IMR-90 (cell line): Measurements from ENCODE around the gene TRIM33. TPM values are rescaled to one million over a fixed set of nuclear protein-coding genes. Genes with fewer than 3 reads are reported as not detected.

Experiments
- ATAC-seq: fragments of 200-7000 bp; cut with Tn5 transposase; 2 replicates; pipeline ENCODE4 v1.9.1; 2020; ENCODE audit warnings: low read depth, mild to moderate bottlenecking, moderate library complexity
- BruUV-seq: library from RNA; stranded (reverse); fragments of 400-500 nt; replicated peaks from 2 replicates; lab custom pipeline; 2021; lab: Mats Ljungman, UMichigan
- CTCF ChIA-PET: fragments of 300-600 bp; formaldehyde crosslinking; extraction: SDS; loops from one replicate; lab custom pipeline; 2021; ENCODE audit warnings: antibody characterized with exemption; lab: Yijun Ruan, JAX
- POLR2A ChIA-PET: fragments of 300-600 bp; sonication (Branson Sonifier 250); formaldehyde crosslinking; loops from one replicate; lab custom pipeline; 2022; ENCODE audit warnings: antibody characterized with exemption; ENCODE audit not compliant: unreplicated experiment; lab: Charles Lee
- DNase-seq: peaks from one replicate; pipeline ENCODE4 v3.0.0; 2013
- H2AFZ ChIP-seq: replicated peaks from 2 replicates; pipeline ENCODE3; 2013; ENCODE audit warnings: low read length, mild to moderate bottlenecking; ENCODE audit not compliant: poor library complexity
- H2AK5ac ChIP-seq: 2 replicates; pipeline ENCODE4 v1.6.1; 2013; ENCODE audit warnings: low read depth, low read length, inconsistent platforms
- H2AK9ac ChIP-seq: replicated peaks from 2 replicates; pipeline ENCODE3; 2013; ENCODE audit warnings: mild to moderate bottlenecking, low read depth, low read length, moderate library complexity; ENCODE audit not compliant: poor library complexity
- H2BK120ac ChIP-seq: 2 replicates; pipeline ENCODE4 v1.6.1; 2013; ENCODE audit warnings: low read depth, low read length, inconsistent platforms
- H2BK15ac ChIP-seq: 3 replicates; pipeline ENCODE4 v1.6.1; 2013; ENCODE audit warnings: low read depth, low read length, inconsistent platforms
- H2BK20ac ChIP-seq: 2 replicates; pipeline ENCODE4 v1.6.1; 2013; ENCODE audit warnings: low read depth, mild to moderate bottlenecking, inconsistent platforms, low read length, moderate library complexity
- H2BK5ac ChIP-seq: 2 replicates; pipeline ENCODE4 v1.6.1; 2013; ENCODE audit warnings: mild to moderate bottlenecking, low read depth, low read length, inconsistent platforms; ENCODE audit not compliant: poor library complexity, severe bottlenecking
- H3K14ac ChIP-seq: replicated peaks from 2 replicates; pipeline ENCODE4 v1.6.1; 2013; ENCODE audit warnings: low read depth, low read length, inconsistent platforms
- H3K18ac ChIP-seq: 2 replicates; pipeline ENCODE4 v1.6.1; 2013; ENCODE audit warnings: low read depth, low read length, control low read depth
- H3K23ac ChIP-seq: 2 replicates; pipeline ENCODE4 v1.6.1; 2013; ENCODE audit warnings: low read depth, low read length, inconsistent platforms
- H3K27ac ChIP-seq: 2 replicates; pipeline ENCODE4 v1.5.1; 2013; ENCODE audit warnings: mild to moderate bottlenecking, control low read depth, low read length; ENCODE audit not compliant: insufficient read depth
- H3K27me3 ChIP-seq: 2 replicates; pipeline ENCODE4 v1.6.1; 2013; ENCODE audit warnings: low read length; ENCODE audit not compliant: control insufficient read depth, insufficient read depth
- H3K36me3 ChIP-seq: 2 replicates; pipeline ENCODE4 v1.6.1; 2013; ENCODE audit warnings: low read length, mixed read lengths; ENCODE audit not compliant: control insufficient read depth, insufficient read depth
- H3K4ac ChIP-seq: 2 replicates; pipeline ENCODE4 v1.6.1; 2013; ENCODE audit warnings: low read depth, low read length, inconsistent platforms
- H3K4me1 ChIP-seq: 2 replicates; pipeline ENCODE4 v1.6.1; 2013; ENCODE audit warnings: low read length, mixed read lengths; ENCODE audit not compliant: control insufficient read depth, insufficient read depth
- H3K4me2 ChIP-seq: 2 replicates; pipeline ENCODE4 v1.6.1; 2013; ENCODE audit warnings: low read depth, mild to moderate bottlenecking, control low read depth, low read length, moderate library complexity
- H3K4me3 ChIP-seq: 2 replicates; pipeline ENCODE4 v1.5.1; 2013; ENCODE audit warnings: low read depth, mild to moderate bottlenecking, control low read depth, low read length, moderate library complexity; ENCODE audit not compliant: insufficient read depth
- H3K56ac ChIP-seq: 2 replicates; pipeline ENCODE4 v1.6.1; 2013; ENCODE audit warnings: low read length, inconsistent platforms; ENCODE audit not compliant: insufficient read depth; ENCODE audit errors: extremely low read depth
- H3K79me1 ChIP-seq, 2 experiments: 2 replicates each; pipeline ENCODE4 v1.6.1; 2013; ENCODE audit warnings: low read length in 2 of 2, inconsistent platforms in 1 of 2, low read depth in 1 of 2
- H3K9ac ChIP-seq: 2 replicates; pipeline ENCODE4 v1.6.1; 2013; ENCODE audit warnings: low read depth, low read length, control low read depth
- H3K9me1 ChIP-seq: 2 replicates; pipeline ENCODE4 v1.6.1; 2013; ENCODE audit warnings: low read length, inconsistent platforms; ENCODE audit not compliant: insufficient read depth
- H3K9me3 ChIP-seq: 2 replicates; pipeline ENCODE4 v1.6.1; 2013; ENCODE audit warnings: low read length; ENCODE audit not compliant: control insufficient read depth, insufficient read depth
- H4K20me1 ChIP-seq: 2 replicates; pipeline ENCODE4 v1.6.1; 2013; ENCODE audit warnings: low read length, inconsistent platforms; ENCODE audit not compliant: insufficient read depth
- H4K5ac ChIP-seq: 2 replicates; pipeline ENCODE4 v1.6.1; 2013; ENCODE audit warnings: mild to moderate bottlenecking, low read depth, low read length, control low read depth
- H4K8ac ChIP-seq, 2 experiments: 2 replicates each; pipeline ENCODE4 v1.6.1; 2013; ENCODE audit warnings: low read depth in 2 of 2, low read length in 2 of 2, control low read depth in 1 of 2, inconsistent platforms in 1 of 2
- H4K91ac ChIP-seq: 2 replicates; pipeline ENCODE4 v1.6.1; 2013; ENCODE audit warnings: low read depth, low read length, inconsistent platforms; ENCODE audit not compliant: insufficient read depth
- CEBPB ChIP-seq: IDR thresholded peaks from 2 replicates; pipeline ENCODE4 v1.6.1; 2012; ENCODE audit warnings: low read depth, low read length, improper control_type of control experiment
- MAZ ChIP-seq: IDR thresholded peaks from 2 replicates; pipeline ENCODE4 v1.6.1; 2012; ENCODE audit warnings: low read depth, mild to moderate bottlenecking, low read length, improper control_type of control experiment, moderate library complexity, borderline replicate concordance
- POLR2A ChIP-seq: IDR thresholded peaks from 2 replicates; pipeline ENCODE4 v1.6.1; 2012; ENCODE audit warnings: mild to moderate bottlenecking, low read depth, low read length
- WGBS, 2 experiments: methylation state at CpG; one replicate each; pipeline versions ENCODE4 v1.1.5 to v1.1.7; 2013; ENCODE audit warnings: missing lambda C conversion rate in 2 of 2; ENCODE audit not compliant: insufficient read length in 1 of 2; ENCODE audit errors: extremely low coverage in 2 of 2; 5-methylcytosine and 5-hydroxymethylcytosine counted together
- dilution Hi-C: fragments of 300-500 bp; cut with HindIII; formaldehyde crosslinking; loops from one replicate; pipeline ENCODE4 v1.14.3; 2018; ENCODE audit warnings: low sequenced_read_pairs; ENCODE audit not compliant: unreplicated experiment
- in situ Hi-C: fragments of 300-500 bp; cut with MboI; formaldehyde crosslinking; loops from 3 replicates; pipeline ENCODE4 v1.14.3; 2019; ENCODE audit warnings: low sequenced_read_pairs, inconsistent platforms, mixed read lengths
- intact Hi-C: fragments of 100-400 bp; cut with micrococcal nuclease; formaldehyde crosslinking; loops from 2 replicates; pipeline ENCODE4 v1.10.0; 2022
- polyA plus RNA-seq, 3 experiments: library from polyadenylated mRNA; depleted of rRNA; stranded (reverse); fragments of >200 nt; gene quantifications; 2 replicates each; pipeline ENCODE4 v1.2.3, GENCODE V29; 2012; ENCODE audit warnings: low replicate concordance in 1 of 3
- total RNA-seq: library from RNA; depleted of rRNA; stranded (reverse); fragments of >200 nt; gene quantifications from 2 replicates; pipeline ENCODE4 v1.2.3, GENCODE V29; 2012

Gene TRIM33
- total and polyA plus RNA-seq, 2 of the 4 experiments (the other 2 are of a cell fraction): 9.5 to 40.1 TPM

DNA sequence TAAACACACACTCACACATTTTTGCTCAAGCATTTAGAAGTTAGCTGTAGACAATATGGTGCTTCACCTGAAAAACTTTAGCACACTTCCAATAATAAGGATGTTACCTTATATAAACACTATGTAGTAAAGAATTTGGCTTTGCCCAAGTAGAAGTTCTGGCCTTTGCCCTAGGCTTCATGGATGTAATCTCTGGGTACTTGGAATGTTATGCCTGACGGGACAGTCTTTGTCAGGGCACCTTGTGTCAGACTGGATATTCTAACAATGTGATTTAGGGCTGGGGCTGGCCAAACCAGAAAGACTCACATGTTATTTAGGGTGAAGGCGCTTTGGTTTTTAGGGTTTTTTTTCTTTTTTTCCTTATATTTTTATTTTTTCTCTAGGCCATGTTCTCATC lies 34.8 kb upstream of the TRIM33 start:
- Histone ChIP-seq H4K5ac (no peak overlapping the region), H3K56ac (no peak overlapping the region), H3K4me1 (no peaks in the 10 kb centered on the region), H3K4me3 (no peak overlapping the region), H2AK5ac (no peak overlapping the region), H3K9me3 (no peaks in the 10 kb centered on the region), H3K4me2 (no peak overlapping the region), H4K20me1 (no peaks in the 10 kb centered on the region), H3K23ac (no peak overlapping the region), H2AFZ (no peak overlapping the region), H4K91ac (no peak overlapping the region), H2BK15ac (no peak overlapping the region), H3K27ac (no peak overlapping the region), H3K9me1 (no peaks in the 10 kb centered on the region), H3K4ac (no peak overlapping the region), H3K14ac (no peak overlapping the region), H2BK120ac (no peak overlapping the region), H3K79me1 (no peaks in the 10 kb centered on the region), H3K36me3 (no peaks in the 10 kb centered on the region), H2AK9ac (no peak overlapping the region), H3K9ac (no peak overlapping the region), H3K27me3 (no peaks in the 10 kb centered on the region), H3K18ac (no peak overlapping the region), H2BK5ac (no peak overlapping the region), H2BK20ac (no peak overlapping the region), H4K8ac (no peak overlapping the region)
- no peak for DNase-seq
- BruUV-seq: no TSS peak
- ChIA-PET POLR2A (interaction anchor here (0.6 kb wide), 1 partner anchor 156 kb away, joined by 3 read pairs; no protein-coding TSS in a partner anchor), CTCF (interaction anchor here (0.5 to 0.6 kb wide), 2 partner anchors 133 to 214 kb away, joined by 3 to 4 read pairs; no protein-coding TSS in a partner anchor)
- no CpG with 5 or more reads among the region's 2 CpGs for WGBS, 2 experiments
- intact Hi-C loops: no loop called here
- in situ Hi-C loops: no loop called here
- TF ChIP-seq POLR2A (no peak), CEBPB (no peak), MAZ (no peak)
- ATAC-seq: no peak
- dilution Hi-C loops: no loop called here
